Heart left ventricle (tissue), 13 donors: ENCODE data around the gene SLC6A4.

Experiments
- POLR2A ChIP-seq, 2 donors: fragments of 450-650 bp; IDR thresholded peaks; one replicate each; pipeline ENCODE4 v1.6.1; 2017; ENCODE audit warnings: antibody characterized with exemption in 2 of 2, mild to moderate bottlenecking in 2 of 2, moderate library complexity in 2 of 2
- TF ChIP-seq, protein P1 (sequence below), 12 donors: fragments of 200-600 bp; sonication (generic) in 4 of 12; IDR thresholded peaks; one replicate each; pipeline versions ENCODE4 v1.5.0 to v1.8.0; 2018 to 2022; ENCODE audit warnings: antibody characterized with exemption in 12 of 12, mild to moderate bottlenecking in 5 of 12
- donor health status: ischemic (EF 13 %, LVEDD 7.1; RV severe dilation, severe dysfunction).
- donor health status: DM: no; HTN: yes; CAD: no.
- donor health status: DM: no; HTN: no; CAD: no.
- donor health status: ischemic (EF 25% LVEDD 6.9; RV normal size, moderate dysfunction).
- donor health status: ischemic (EF 25% LVEDD 5.7; RV mildly dilated, moderate dysfunction).
- donor health status: ischemic (EF 35%, LVEDD 5.7; RV mildly dilated, moderate dysfunction).
- donor health status: nonischemic (EF 11% LVEDD 7.7; RV severe dilation, severe dysfunction).
- donor health status: DM: yes; HTN: yes; CAD: no.
- donor health status: PGD.
- donor health status: ischemic (EF 29% LVEDD 5.4; RV normal size, mild dysfunction).
- donor health status: nonischemic (EF 23%, LVEDD 6.1; RV moderate dilation, normal function).

DNA sequence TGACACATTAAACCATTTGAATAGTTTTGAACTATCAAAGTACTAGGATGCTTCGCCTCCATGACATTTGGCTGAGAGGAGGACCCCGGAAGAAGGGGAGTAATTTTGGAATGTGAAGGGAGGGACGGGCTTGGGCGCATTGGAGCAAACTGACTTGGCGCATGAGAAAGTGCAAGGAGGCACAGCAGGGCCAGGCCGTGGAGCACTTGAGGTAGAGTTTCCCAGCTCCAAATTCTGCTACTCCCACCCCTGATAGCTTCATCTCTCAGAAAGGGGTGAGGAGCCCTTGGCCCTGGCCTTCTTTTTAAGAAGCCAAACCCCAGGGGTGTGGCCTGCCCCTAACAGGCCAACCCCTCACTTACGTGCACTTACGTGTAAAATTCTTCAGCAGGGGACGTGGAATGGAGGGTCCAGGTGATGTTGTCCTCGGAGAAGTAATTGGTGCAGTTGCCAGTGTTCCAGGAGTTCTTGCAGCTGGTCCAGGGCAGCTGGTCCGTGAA is 17.7 kb downstream of the SLC6A4 start:
- TF ChIP-seq, protein P1, sequence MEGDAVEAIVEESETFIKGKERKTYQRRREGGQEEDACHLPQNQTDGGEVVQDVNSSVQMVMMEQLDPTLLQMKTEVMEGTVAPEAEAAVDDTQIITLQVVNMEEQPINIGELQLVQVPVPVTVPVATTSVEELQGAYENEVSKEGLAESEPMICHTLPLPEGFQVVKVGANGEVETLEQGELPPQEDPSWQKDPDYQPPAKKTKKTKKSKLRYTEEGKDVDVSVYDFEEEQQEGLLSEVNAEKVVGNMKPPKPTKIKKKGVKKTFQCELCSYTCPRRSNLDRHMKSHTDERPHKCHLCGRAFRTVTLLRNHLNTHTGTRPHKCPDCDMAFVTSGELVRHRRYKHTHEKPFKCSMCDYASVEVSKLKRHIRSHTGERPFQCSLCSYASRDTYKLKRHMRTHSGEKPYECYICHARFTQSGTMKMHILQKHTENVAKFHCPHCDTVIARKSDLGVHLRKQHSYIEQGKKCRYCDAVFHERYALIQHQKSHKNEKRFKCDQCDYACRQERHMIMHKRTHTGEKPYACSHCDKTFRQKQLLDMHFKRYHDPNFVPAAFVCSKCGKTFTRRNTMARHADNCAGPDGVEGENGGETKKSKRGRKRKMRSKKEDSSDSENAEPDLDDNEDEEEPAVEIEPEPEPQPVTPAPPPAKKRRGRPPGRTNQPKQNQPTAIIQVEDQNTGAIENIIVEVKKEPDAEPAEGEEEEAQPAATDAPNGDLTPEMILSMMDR (IDR thresholded peaks at IDR 0.05), result no peak
- TF ChIP-seq POLR2A (IDR thresholded peaks at IDR 0.05), result no peak
